Spleen (tissue), 11 donors: Measurements from ENCODE around the gene ABCG2. TPM values are rescaled to one million over a fixed set of nuclear protein-coding genes. Genes with fewer than 3 reads are reported as not detected.

Source experiments
- DNase-seq: peaks from one replicate; pipeline ENCODE4 v3.0.0-alpha.2; 2020
- H3K27ac ChIP-seq, 8 donors: fragments of 200-600 bp; sonication (generic) in 7 of 8; 1 replicate in 4 of 8; 2 replicates in 4 of 8; pipeline versions ENCODE4 v1.5.0 to v1.8.0; 2016 to 2021; ENCODE audit warnings: inconsistent platforms in 4 of 8, mild to moderate bottlenecking in 4 of 8, moderate library complexity in 1 of 8
- H3K27me3 ChIP-seq, 7 donors: fragments of 200-600 bp; sonication (generic) in 6 of 7; replicated peaks in 1 of 7; 1 replicate in 4 of 7; 2 replicates in 3 of 7; pipeline versions ENCODE4 v1.5.0 to v1.8.0; 2016 to 2021; ENCODE audit warnings: inconsistent platforms in 3 of 7, mild to moderate bottlenecking in 1 of 7
- H3K36me3 ChIP-seq, 6 donors: fragments of 200-600 bp; sonication (generic) in 5 of 6; 1 replicate in 4 of 6; 2 replicates in 2 of 6; pipeline versions ENCODE4 v1.5.0 to v1.8.0; 2016 to 2021; ENCODE audit warnings: inconsistent platforms in 2 of 6
- H3K4me1 ChIP-seq, 6 donors: fragments of 200-600 bp; sonication (generic) in 5 of 6; 1 replicate in 3 of 6; 2 replicates in 3 of 6; pipeline versions ENCODE4 v1.5.0 to v1.8.0; 2016 to 2021; ENCODE audit warnings: inconsistent platforms in 3 of 6
- H3K4me3 ChIP-seq, 8 donors: fragments of 200-600 bp; sonication (generic) in 7 of 8; 1 replicate in 4 of 8; 2 replicates in 4 of 8; pipeline versions ENCODE4 v1.5.0 to v1.8.0; 2016 to 2021; ENCODE audit warnings: inconsistent platforms in 4 of 8, mild to moderate bottlenecking in 4 of 8, moderate library complexity in 2 of 8
- H3K9me3 ChIP-seq, 8 donors: fragments of 200-600 bp; sonication (generic) in 7 of 8; 1 replicate in 4 of 8; 2 replicates in 4 of 8; pipeline versions ENCODE4 v1.5.0 to v1.8.0; 2016 to 2021; ENCODE audit warnings: inconsistent platforms in 4 of 8
- POLR2A ChIP-seq, 3 donors: fragments of 450-650 bp; IDR thresholded peaks; one replicate each; pipeline ENCODE4 v1.5.1; 2017; ENCODE audit warnings: antibody characterized with exemption in 3 of 3, mild to moderate bottlenecking in 1 of 3
- POLR2AphosphoS5 ChIP-seq, 3 donors: sonication (generic); formaldehyde crosslinking; IDR thresholded peaks; one replicate each; pipeline ENCODE4 v1.5.1; 2017; ENCODE audit warnings: antibody characterized with exemption in 3 of 3
- WGBS, 5 donors: extraction: QIAGEN DNeasy Blood & Tissue Kit in 3 of 5; methylation state at CpG; one replicate each; pipeline versions ENCODE4 v1.1.5 to v1.1.7; 2013 to 2018; 5-methylcytosine and 5-hydroxymethylcytosine counted together
- intact Hi-C: fragments of 100-400 bp; cut with DNase I; formaldehyde crosslinking; loops from one replicate; pipeline ENCODE4 v1.15.0; 2023; ENCODE audit warnings: low total_unique reads
- polyA plus RNA-seq, 3 donors: library from polyadenylated mRNA; stranded (reverse); fragments of 200-250 nt; gene quantifications; one replicate each; pipeline ENCODE4 v1.2.1, GENCODE V29; 2013
- small RNA-seq, 4 donors: library from RNA; depleted of rRNA; stranded (forward); fragments of <200 nt; gene quantifications; one replicate each; pipeline ENCODE3, GENCODE V24; 2016
- total RNA-seq, 7 donors: library from RNA; depleted of rRNA in 3 of 7; stranded (reverse); fragments of >200 nt in 3 of 7; fragmentation: NEBNext Ultra II Directional in 4 of 7; extraction: Animal tissue kit (Norgen Biotek cat#: 25700) in 4 of 7; gene quantifications; one replicate each; pipeline versions ENCODE4 v1.1.0 to v1.2.1, GENCODE V29; 2016 to 2021
- TF ChIP-seq, protein P1 (sequence below), 11 experiments: fragments of 200-600 bp in 7 of 11; fragments of 450-650 bp in 4 of 11; sonication (generic) in 4 of 11; IDR thresholded peaks in 8 of 11; conservative IDR thresholded peaks in 3 of 11; 1 replicate in 7 of 11; 2 replicates in 4 of 11; pipeline versions ENCODE4 v1.4.0 to v1.8.0; 2016 to 2021; ENCODE audit warnings: antibody characterized with exemption in 11 of 11, inconsistent platforms in 4 of 11, mild to moderate bottlenecking in 1 of 11
- donor health status: healthy with polysubstance abuse.
- donor health status: DM: no; HTN: no; CAD: no; lungs with moderate emphysema.
- donor health status: DM: no; HTN: no; CAD: no.
- donor health status: Bipolar disorder and iron deficiency.
- donor health status: healthy.
- donor health status: DM: no; HTN: no; CAD: no.
- donor health status: DM: yes; HTN: yes; CAD: no.

Gene ABCG2
- total and polyA plus RNA-seq, 10 donors = 0.12 to 3.0 (median 1.4) TPM

DNA sequence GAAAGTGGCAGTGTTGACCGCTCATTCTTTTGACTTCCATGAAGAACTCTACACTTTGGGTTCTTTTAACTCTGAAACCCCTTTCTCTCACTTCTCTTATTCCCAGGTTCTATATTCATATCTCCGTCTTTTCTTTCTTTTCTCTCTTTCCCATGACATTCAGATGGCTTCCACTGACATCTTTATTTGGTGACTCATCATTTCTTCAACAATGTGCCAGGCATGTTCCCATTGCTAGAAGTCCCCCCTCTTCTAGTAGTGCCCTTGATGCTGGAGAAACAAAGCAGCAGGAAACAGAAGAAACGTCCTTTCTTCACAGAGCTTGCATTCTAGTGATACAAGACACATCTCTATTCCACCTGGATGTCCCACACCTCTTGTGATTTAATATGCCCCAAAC lies 117.7 kb downstream of the ABCG2 start:
- Histone ChIP-seq H3K27ac (no peak overlapping the region), H3K9me3 (no peaks in the 10 kb centered on the region), H3K27me3 (no peaks in the 10 kb centered on the region), H3K4me3 (no peak overlapping the region), H3K4me1 (no peaks in the 10 kb centered on the region), H3K36me3 (peaks cover 0 to 99% (median 55%) of the 10 kb centered on the region in 6 donors)
- WGBS, 5 donors = 77 to 92% (median 85%) methylated on average over 3 of the region's 3 CpGs
- TF ChIP-seq POLR2AphosphoS5 (IDR thresholded peaks at IDR 0.05) (no peak), POLR2A (IDR thresholded peaks at IDR 0.05) (no peak)
- TF ChIP-seq, protein P1, sequence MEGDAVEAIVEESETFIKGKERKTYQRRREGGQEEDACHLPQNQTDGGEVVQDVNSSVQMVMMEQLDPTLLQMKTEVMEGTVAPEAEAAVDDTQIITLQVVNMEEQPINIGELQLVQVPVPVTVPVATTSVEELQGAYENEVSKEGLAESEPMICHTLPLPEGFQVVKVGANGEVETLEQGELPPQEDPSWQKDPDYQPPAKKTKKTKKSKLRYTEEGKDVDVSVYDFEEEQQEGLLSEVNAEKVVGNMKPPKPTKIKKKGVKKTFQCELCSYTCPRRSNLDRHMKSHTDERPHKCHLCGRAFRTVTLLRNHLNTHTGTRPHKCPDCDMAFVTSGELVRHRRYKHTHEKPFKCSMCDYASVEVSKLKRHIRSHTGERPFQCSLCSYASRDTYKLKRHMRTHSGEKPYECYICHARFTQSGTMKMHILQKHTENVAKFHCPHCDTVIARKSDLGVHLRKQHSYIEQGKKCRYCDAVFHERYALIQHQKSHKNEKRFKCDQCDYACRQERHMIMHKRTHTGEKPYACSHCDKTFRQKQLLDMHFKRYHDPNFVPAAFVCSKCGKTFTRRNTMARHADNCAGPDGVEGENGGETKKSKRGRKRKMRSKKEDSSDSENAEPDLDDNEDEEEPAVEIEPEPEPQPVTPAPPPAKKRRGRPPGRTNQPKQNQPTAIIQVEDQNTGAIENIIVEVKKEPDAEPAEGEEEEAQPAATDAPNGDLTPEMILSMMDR (IDR thresholded peaks at IDR 0.05 in 8 of 11, conservative IDR thresholded peaks at IDR 0.05 in 3 of 11) = no peak
- intact Hi-C loops = no loop called here
- no peak for DNase-seq

Small RNAs within 50 kb of the gene (small RNA-seq; reads per million reads assigned to genes)
- gene RNU6-818P (0 reads per million in 4 donors), gene RNU6ATAC31P (0 reads per million in 4 donors)

Other genes starting within 250 kb of the ABCG2 start
- 1 to 10 TPM in 6 of 7 donors, under 1 TPM in 1; 0.77 to 7.2 (median 1.5) TPM for gene SPP1, start 182.9 kb downstream of the ABCG2 start, total RNA-seq
- 10 to 100 TPM in 1 of 3 donors, 1 to 10 TPM in 1, under 1 TPM in 1; 0.28 to 18.4 (median 2.6) TPM for gene SPP1, start 182.9 kb downstream of the ABCG2 start, polyA plus RNA-seq
- 10 to 100 TPM; 13.2 to 23.0 (median 17.9) TPM for gene PKD2, start 151.0 kb downstream of the ABCG2 start, total RNA-seq
- 1 to 10 TPM; 3.5 to 3.8 (median 3.6) TPM for gene PKD2, start 151.0 kb downstream of the ABCG2 start, polyA plus RNA-seq
- 10 to 100 TPM; 41.4 to 73.5 (median 48.7) TPM for gene PPM1K, start 125.9 kb upstream of the ABCG2 start, total RNA-seq
- 10 to 100 TPM; 13.4 to 18.3 (median 14.2) TPM for gene PPM1K, start 125.9 kb upstream of the ABCG2 start, polyA plus RNA-seq
- gene HERC6, start 220.2 kb upstream of the ABCG2 start, total RNA-seq = 10 to 100 TPM in 6 of 7 donors, 1 to 10 TPM in 1; 5.2 to 13.6 (median 11.4) TPM
- 1 to 10 TPM; 2.8 to 4.3 (median 2.9) TPM for gene HERC6, start 220.2 kb upstream of the ABCG2 start, polyA plus RNA-seq